IPS-18c (cell line): ENCODE results near the gene UCP3.

Experiments used
- H3K4me3 ChIP-seq: 2 replicates; pipeline ENCODE4 v1.7.0; 2013; ENCODE audit warnings: low read depth, mild to moderate bottlenecking, low read length, moderate library complexity; ENCODE audit not compliant: insufficient read depth
- H3K9me3 ChIP-seq: one replicate; pipeline ENCODE4 v1.6.1; 2013; ENCODE audit warnings: mild to moderate bottlenecking, low read length, moderate library complexity; ENCODE audit not compliant: control insufficient read depth, insufficient read depth

The UCP3 gene

DNA sequence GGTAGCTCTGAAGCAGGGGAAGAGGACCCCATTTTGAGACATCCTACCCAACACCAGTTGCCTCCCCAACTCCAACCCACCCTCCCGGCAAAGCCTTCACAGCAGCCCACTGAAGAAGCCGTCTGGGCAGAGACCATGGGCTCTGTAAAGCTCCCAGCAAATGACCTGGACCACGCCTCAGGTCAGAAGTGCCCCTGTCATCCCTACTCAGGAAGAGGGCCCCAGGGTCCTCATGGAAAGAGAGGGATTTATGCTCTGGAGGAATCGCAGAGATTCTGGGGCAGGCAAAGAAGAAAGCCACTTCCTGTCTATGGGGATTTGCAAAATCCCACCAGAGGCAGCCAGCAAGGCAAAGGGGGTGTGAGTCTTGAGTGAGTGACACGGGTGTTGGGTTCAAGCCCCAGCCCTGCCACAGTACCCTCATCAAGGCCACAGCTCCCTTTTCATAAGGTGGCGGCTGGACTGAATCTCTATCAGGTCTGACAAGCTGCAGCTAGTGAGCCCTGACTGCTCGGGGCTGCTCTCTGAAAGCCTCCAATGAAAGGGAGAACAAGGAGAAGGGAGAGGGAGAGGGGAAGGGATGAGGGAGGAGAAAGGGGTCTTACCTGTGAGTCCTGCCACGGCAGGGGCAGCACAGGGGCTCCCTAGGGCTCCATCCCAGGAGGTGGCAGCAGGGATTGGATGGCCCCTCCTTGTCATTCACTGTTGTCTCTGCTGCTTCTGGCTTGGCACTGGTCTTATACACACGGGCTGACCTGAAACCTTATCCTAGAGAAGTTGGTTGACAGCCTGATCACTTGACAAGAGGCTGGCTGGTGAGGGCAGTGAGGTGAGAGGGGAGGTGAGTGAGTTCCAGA is at the start of gene UCP3:
TSS of gene UCP3 (minus strand) at position 713 of the 857 bp plus-strand sequence. CDS start 2,043 bp downstream, outside the sequence.
- Histone ChIP-seq H3K9me3 (peaks cover 2% of the 10 kb centered on the region), H3K4me3 (no peak within 1 kb of the TSS)

DNA sequence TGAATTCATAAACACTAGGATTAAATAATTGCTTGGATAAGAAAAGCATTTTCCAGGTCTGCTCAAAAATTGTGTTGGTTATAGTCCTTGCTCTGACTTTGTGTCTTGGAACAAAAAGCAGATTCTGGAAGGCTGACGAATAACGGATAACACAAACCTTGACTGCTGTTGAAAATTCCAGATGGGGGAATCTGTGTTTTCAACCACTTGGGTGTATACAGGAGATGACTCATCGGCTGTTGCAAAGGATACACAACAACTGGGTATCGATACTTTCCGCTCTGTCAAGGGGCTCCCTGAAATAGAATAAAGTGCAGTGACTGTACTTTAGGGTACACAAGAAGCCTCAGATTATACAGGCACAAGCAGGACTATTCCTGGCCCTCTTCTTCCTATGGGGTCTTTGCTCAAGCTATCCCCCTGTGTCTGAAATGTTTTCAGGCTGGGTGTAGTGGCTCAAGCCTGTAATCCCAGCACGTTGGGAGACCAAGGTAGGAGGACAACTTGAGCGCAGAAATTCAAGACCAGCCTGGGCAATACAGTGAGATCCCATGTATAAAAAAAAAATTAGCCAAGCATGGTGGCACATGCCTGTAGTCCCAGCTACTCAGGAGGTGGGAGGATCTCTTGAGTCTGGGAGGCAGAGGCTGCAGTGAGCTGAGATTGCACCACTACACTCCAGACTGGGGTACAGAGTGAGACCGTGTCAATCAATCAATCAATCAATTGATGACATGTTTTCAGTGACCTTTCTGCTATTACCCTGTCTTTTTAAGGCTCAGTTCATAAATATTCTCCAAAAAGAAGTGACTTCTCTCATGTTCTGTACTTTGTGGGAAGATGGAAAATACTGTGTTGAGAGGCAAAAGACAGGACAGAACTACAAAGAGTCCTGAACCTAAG is 48.6 kb upstream of the UCP3 start:
- no peak overlapping the region for H3K4me3 ChIP-seq
- H3K9me3 ChIP-seq: no peaks in the 10 kb centered on the region

DNA sequence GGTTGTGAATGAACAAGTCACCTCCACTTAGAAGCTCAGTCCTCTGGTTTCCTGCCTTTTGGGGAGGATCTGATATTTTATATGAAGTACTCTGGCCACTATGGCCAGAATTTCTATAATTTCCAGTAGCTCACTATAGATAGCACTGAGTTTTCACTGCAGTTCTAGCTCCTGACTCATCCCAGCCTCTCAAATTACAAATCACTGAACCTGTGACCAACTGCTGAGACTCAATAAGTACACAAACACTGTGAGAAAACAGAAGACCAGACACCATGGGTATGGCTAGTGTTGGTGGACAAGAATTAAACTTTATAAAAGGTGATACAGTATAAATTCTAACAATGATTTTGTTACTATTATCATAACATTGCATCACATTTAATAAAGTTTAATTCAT is 47.1 kb upstream of the UCP3 start:
- no peak overlapping the region for H3K4me3 ChIP-seq
- H3K9me3 ChIP-seq: no peaks in the 10 kb centered on the region

- Histone ChIP-seq H3K9me3 (no peaks in the 10 kb centered on the region), H3K4me3 (no peak overlapping the region)
These were observed 41.6 kb upstream of the UCP3 start for GRCh38 chr11:74050465-74050864.

GRCh38 chr11:74048993-74049392 is 40.1 kb upstream of the UCP3 start:
- no peak overlapping the region for H3K4me3 ChIP-seq
- no peaks in the 10 kb centered on the region for H3K9me3 ChIP-seq

DNA sequence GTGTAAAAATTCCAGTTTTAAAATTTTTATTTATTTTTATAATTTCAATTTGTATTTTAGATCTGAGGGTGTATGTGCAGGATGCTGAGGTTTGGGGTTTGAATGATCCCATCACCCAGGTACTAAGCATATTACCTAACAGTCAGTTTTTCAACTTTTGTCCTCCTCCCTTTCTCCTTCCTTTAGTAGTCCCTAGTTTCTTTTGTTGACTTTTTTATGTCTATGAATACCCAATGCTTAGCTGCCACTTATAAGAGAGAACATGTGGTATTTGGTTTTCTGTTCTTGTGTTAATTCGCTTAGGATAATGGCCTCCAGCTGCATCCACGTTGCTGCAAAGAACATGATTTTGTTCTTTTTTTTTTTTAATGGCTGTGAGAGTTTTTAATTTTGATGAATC is 35.7 kb upstream of the UCP3 start:
- H3K4me3 ChIP-seq: no peak overlapping the region
- H3K9me3 ChIP-seq: no peaks in the 10 kb centered on the region

- Histone ChIP-seq H3K4me3 (no peak overlapping the region), H3K9me3 (no peaks in the 10 kb centered on the region)
These were observed 34.6 kb upstream of the UCP3 start for GRCh38 chr11:74043450-74043849.

DNA sequence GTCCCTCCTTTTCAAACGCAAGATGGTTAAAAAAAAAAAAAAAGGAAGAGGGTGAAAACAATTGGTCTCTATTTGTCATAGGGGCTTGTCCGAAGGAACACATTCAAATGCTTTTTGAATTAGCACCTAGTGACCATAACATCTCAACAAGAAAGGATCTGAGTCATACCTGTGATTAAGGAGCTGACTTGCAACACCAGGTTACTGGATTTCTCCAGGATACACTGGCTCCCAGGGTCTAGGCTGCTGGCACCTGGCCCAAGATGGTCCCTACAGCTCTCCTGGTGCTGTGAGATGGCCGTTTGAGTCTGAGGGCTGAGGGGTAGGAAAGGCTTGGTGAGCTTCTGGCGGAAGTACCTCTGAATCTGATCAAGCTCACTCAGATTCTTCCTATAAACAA is 28.4 kb upstream of the UCP3 start:
- H3K9me3 ChIP-seq: no peaks in the 10 kb centered on the region
- no peak overlapping the region for H3K4me3 ChIP-seq

DNA sequence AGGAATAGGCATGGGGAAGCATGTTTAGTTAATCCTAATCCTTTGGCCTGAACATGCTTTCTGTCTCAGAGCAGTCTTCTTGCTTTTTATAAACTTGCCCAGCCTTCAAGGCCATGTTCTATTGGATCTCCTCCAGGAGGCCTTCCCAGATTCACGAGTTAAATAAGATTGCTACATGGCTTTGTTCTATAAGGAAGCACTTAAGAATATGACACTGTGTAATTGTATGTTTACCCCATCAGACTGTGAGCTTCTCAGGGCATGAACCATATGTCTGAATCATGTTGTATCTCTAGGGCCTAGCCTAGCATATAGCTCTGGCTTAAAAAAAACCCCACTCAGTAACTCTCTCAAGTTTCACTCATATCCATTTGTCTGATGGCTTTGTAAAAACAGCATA is 26.4 kb upstream of the UCP3 start:
- no peak overlapping the region for H3K4me3 ChIP-seq
- peaks cover 3% of the 10 kb centered on the region for H3K9me3 ChIP-seq

DNA sequence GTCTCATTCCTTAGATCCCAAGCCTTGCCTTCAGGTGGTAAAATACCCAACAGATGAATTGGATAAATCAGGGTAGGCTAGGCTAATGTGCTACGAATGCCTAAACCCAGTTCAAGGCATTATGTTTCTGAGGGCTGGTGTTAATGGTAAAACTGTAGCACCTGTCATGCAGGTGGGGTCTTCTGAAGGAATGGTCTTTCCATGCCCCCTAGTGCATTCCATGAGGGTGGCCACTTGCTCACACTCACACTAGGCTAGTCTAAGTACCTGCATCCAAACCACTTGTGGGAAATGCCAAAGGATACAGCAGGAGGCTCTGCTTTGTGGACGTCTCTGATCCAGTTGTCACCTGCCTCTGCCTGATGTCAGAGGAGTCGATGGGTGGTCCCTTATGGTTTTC is 24.2 kb upstream of the UCP3 start:
- H3K9me3 ChIP-seq: peaks cover 3% of the 10 kb centered on the region
- H3K4me3 ChIP-seq: no peak overlapping the region

GRCh38 chr11:74030723-74031676 is 22.1 kb upstream of the UCP3 start:
- Histone ChIP-seq H3K4me3 (no peak overlapping the region), H3K9me3 (peaks cover 3% of the 10 kb centered on the region)

GRCh38 chr11:74025467-74026166 is 16.7 kb upstream of the UCP3 start:
- H3K4me3 ChIP-seq: no peak overlapping the region
- H3K9me3 ChIP-seq: no peaks in the 10 kb centered on the region

- no peaks in the 10 kb centered on the region for H3K9me3 ChIP-seq
- H3K4me3 ChIP-seq: no peak overlapping the region
These were observed 15.6 kb upstream of the UCP3 start for GRCh38 chr11:74024261-74025029.

DNA sequence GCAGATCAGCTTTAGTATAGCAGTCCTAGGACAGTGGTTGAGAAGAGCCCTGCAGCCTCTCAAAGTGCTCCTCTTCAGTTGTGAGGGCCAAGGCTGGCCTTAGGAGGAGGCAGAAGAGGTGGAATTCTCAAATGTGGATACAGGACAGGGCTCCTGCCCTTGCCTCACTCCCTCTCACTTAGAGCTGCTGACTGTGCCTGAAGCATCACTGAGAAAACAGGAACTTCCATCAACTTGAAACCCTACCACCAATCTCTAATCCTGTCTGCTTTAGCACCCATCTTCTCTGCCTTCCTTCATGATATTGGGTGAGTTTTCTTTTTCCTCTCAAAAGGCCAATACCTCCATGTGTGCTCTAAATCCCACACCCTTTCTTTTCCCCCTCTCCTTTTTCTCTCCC is 14.4 kb upstream of the UCP3 start:
- no peak overlapping the region for H3K4me3 ChIP-seq

GRCh38 chr11:74022546-74022945 is 13.7 kb upstream of the UCP3 start:
- no peaks in the 10 kb centered on the region for H3K9me3 ChIP-seq
- H3K4me3 ChIP-seq: no peak overlapping the region

More for the DNA sequence above, 14.4 kb upstream of the UCP3 start:
- no peaks in the 10 kb centered on the region for H3K9me3 ChIP-seq

- Histone ChIP-seq H3K9me3 (no peaks in the 10 kb centered on the region), H3K4me3 (no peak overlapping the region)
These were observed 13.1 kb upstream of the UCP3 start for GRCh38 chr11:74021998-74022397.
